ENCODE results near the gene SPSB3.

DNA sequence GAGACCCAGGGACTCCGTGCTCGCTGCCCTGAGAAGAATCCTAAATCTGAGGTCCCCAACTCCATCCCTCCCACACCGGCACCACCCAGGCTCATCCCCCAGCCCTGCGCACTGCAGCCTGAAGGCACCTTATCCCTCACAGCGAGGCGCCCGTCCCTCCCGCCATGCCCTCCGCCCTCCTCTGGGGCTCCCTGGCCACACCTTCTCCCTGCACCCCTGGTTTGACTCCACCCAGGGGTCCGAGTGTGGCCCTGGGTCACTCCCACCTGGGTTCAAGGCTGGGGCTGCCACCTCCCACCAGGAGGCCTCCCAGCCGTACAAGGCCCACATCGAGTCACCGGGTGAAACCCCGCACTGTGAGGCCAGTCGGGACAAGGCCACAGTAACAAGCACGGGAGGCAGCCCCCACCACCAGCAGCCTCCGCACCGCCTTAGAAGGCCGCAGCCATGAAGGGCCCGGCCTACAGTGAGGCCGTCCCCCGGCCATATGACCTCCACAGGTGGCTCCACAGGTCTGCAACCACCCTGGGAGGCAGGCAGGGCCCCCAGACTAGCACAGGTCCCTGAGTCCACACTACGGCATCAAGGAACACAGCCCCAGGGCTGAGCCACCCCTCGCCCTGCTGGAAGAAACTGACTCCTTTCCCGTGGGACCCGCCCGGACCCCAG, 36.0 kb upstream of the SPSB3 start:
- TF ChIP-seq NR2F2 (IDR thresholded peaks at IDR 0.05): no peak
- TF ChIP-seq, protein P1, sequence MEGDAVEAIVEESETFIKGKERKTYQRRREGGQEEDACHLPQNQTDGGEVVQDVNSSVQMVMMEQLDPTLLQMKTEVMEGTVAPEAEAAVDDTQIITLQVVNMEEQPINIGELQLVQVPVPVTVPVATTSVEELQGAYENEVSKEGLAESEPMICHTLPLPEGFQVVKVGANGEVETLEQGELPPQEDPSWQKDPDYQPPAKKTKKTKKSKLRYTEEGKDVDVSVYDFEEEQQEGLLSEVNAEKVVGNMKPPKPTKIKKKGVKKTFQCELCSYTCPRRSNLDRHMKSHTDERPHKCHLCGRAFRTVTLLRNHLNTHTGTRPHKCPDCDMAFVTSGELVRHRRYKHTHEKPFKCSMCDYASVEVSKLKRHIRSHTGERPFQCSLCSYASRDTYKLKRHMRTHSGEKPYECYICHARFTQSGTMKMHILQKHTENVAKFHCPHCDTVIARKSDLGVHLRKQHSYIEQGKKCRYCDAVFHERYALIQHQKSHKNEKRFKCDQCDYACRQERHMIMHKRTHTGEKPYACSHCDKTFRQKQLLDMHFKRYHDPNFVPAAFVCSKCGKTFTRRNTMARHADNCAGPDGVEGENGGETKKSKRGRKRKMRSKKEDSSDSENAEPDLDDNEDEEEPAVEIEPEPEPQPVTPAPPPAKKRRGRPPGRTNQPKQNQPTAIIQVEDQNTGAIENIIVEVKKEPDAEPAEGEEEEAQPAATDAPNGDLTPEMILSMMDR (IDR thresholded peaks at IDR 0.05; ENCODE audit: low read depth, low read length, missing input control): no peak
- TF ChIP-seq FOXA1 (IDR thresholded peaks at IDR 0.05): no peak
- no peak for TF ChIP-seq YY1 (IDR thresholded peaks at IDR 0.05)
- TF ChIP-seq, protein P2, sequence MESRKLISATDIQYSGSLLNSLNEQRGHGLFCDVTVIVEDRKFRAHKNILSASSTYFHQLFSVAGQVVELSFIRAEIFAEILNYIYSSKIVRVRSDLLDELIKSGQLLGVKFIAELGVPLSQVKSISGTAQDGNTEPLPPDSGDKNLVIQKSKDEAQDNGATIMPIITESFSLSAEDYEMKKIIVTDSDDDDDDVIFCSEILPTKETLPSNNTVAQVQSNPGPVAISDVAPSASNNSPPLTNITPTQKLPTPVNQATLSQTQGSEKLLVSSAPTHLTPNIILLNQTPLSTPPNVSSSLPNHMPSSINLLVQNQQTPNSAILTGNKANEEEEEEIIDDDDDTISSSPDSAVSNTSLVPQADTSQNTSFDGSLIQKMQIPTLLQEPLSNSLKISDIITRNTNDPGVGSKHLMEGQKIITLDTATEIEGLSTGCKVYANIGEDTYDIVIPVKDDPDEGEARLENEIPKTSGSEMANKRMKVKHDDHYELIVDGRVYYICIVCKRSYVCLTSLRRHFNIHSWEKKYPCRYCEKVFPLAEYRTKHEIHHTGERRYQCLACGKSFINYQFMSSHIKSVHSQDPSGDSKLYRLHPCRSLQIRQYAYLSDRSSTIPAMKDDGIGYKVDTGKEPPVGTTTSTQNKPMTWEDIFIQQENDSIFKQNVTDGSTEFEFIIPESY (IDR thresholded peaks at IDR 0.05): no peak
- no peak for TF ChIP-seq SP1 (IDR thresholded peaks at IDR 0.05)
- TF ChIP-seq HNF4A (conservative IDR thresholded peaks at IDR 0.05): no peak
- TF ChIP-seq, protein P3, sequence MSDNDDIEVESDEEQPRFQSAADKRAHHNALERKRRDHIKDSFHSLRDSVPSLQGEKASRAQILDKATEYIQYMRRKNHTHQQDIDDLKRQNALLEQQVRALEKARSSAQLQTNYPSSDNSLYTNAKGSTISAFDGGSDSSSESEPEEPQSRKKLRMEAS (IDR thresholded peaks at IDR 0.05): no peak
- no peak for TF ChIP-seq GABPA (IDR thresholded peaks at IDR 0.05 in 1 of 2, conservative IDR thresholded peaks at IDR 0.05 in 1 of 2)
- TF ChIP-seq, protein P4, sequence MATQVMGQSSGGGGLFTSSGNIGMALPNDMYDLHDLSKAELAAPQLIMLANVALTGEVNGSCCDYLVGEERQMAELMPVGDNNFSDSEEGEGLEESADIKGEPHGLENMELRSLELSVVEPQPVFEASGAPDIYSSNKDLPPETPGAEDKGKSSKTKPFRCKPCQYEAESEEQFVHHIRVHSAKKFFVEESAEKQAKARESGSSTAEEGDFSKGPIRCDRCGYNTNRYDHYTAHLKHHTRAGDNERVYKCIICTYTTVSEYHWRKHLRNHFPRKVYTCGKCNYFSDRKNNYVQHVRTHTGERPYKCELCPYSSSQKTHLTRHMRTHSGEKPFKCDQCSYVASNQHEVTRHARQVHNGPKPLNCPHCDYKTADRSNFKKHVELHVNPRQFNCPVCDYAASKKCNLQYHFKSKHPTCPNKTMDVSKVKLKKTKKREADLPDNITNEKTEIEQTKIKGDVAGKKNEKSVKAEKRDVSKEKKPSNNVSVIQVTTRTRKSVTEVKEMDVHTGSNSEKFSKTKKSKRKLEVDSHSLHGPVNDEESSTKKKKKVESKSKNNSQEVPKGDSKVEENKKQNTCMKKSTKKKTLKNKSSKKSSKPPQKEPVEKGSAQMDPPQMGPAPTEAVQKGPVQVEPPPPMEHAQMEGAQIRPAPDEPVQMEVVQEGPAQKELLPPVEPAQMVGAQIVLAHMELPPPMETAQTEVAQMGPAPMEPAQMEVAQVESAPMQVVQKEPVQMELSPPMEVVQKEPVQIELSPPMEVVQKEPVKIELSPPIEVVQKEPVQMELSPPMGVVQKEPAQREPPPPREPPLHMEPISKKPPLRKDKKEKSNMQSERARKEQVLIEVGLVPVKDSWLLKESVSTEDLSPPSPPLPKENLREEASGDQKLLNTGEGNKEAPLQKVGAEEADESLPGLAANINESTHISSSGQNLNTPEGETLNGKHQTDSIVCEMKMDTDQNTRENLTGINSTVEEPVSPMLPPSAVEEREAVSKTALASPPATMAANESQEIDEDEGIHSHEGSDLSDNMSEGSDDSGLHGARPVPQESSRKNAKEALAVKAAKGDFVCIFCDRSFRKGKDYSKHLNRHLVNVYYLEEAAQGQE (IDR thresholded peaks at IDR 0.05): no peak
- no peak for TF ChIP-seq JUND (IDR thresholded peaks at IDR 0.05)
- TF ChIP-seq RAD21 (IDR thresholded peaks at IDR 0.05): no peak

Measured in liver (tissue), 3 donors.